ENCODE measurements around the gene WDR37. TPM values are rescaled to one million over a fixed set of nuclear protein-coding genes. Genes with fewer than 3 reads are reported as not detected.

Gene WDR37
- total and polyA plus RNA-seq, 9 of the 15 experiments (the other 6 are each of a cell fraction or from before 2014, with no cell fraction given), result 2.3 to 11.6 (median 6.7) TPM

- in situ Hi-C loops (cut with MboI) (no loop called here), intact Hi-C loops (cut with micrococcal nuclease) (no loop called here)
- 89% methylated on average over 19 of the region's 23 CpGs for WGBS (ENCODE audit: insufficient coverage, low coverage, missing lambda C conversion rate)
- H3K9me1 ChIP-seq (ENCODE audit: control insufficient read depth, insufficient read depth, low read length), result no peaks in the 10 kb centered on the region
- POLR2A ChIA-PET, result interaction anchor here (1.0 kb wide), 1 partner anchor 9 kb away, joined by 3 read pairs; no protein-coding TSS in a partner anchor
- TF ChIP-seq FOXJ3 (CRISPR knock-in tag; IDR thresholded peaks at IDR 0.05) (no peak), GATAD2B (IDR thresholded peaks at IDR 0.05; ENCODE audit: borderline replicate concordance) (no peak), ZBTB7A (IDR thresholded peaks at IDR 0.05; ENCODE audit: borderline replicate concordance, control insufficient read depth, low read depth, low read length) (no peak), ZNF395 (CRISPR knock-in tag; IDR thresholded peaks at IDR 0.05) (no peak), SNRNP70 (optimal IDR thresholded peaks at IDR 0.05; ENCODE audit: low read depth, low read length) (no peak)
- no peak overlapping the region for H3K27ac ChIP-seq (ENCODE audit: extremely low read depth, low read depth, low read length)
- no peak overlapping the region for H3K4me2 ChIP-seq (ENCODE audit: insufficient read depth, low read length)
- no peak for FAIRE-seq
- no peaks in the 10 kb centered on the region for H4K20me1 ChIP-seq (replicated peaks; ENCODE audit: control insufficient read depth, insufficient read depth, low read length)
- H2AFZ ChIP-seq (ENCODE audit: low read depth, low read length), result no peak overlapping the region
- ATAC-seq, result no peak
- no TSS peak for BruUV-seq (replicated peaks)
- H3K4me1 ChIP-seq (replicated peaks in 1 of 2; ENCODE audit: control insufficient read depth in 2 of 2, insufficient read depth in 2 of 2, low read length in 2 of 2), result peaks cover 0 to 3% of the 10 kb centered on the region in 2 experiments; a peak in 2 of 5 replicates
- DNase-seq (ENCODE audit: extremely low read depth in 1 of 4, low spot score in 3 of 4), result no peak
- CTCF ChIA-PET (ENCODE audit: low intra/inter-chr PET ratio), result no interaction called here
- no peaks in the 10 kb centered on the region for H3K79me2 ChIP-seq (ENCODE audit: control insufficient read depth, insufficient read depth, low read length)
- H3K4me3 ChIP-seq, result no peak overlapping the region
- H3K36me3 ChIP-seq (ENCODE audit: control insufficient read depth, insufficient read depth, low read length), result peaks cover 47% of the 10 kb centered on the region; the same call in 2 of the 3 replicates
- no peaks in the 10 kb centered on the region for H3K27me3 ChIP-seq (ENCODE audit: control insufficient read depth in 2 of 2, insufficient read depth in 2 of 2, low read length in 2 of 2)
- H3K9ac ChIP-seq (ENCODE audit: insufficient read depth in 1 of 2, low read depth in 2 of 2, low read length in 2 of 2), result no peak overlapping the region; a peak in 1 of 4 replicates
- H3K9me3 ChIP-seq (replicated peaks; ENCODE audit: control insufficient read depth, insufficient read depth, low read depth, low read length), result no peaks in the 10 kb centered on the region
These were observed 65.2 kb downstream of the WDR37 start for GRCh38 chr10:1121271-1121970.

Measured in K562 (cell line).